Stimulated activated CD4-positive, alpha-beta T cell treated with anti-CD3 and anti-CD28 coated beads, Interleukin-1b, Interleukin-23, amount 100 ng/mL, for 48 hours (primary cell): ENCODE measurements around the gene FBXO27.
"Not testable (repeated sequence)": the region's sequence is repeated elsewhere in the genome, so short reads cannot be mapped to it uniquely, and the experiment has no call there.

Source experiments
- DNase-seq: peaks from one replicate; pipeline ENCODE4 v3.0.0-alpha.2; 2020

Gene FBXO27

GRCh38 chr19:39037194-39037593 lies 4.8 kb upstream of the FBXO27 start:
- no peak for DNase-seq

GRCh38 chr19:39036581-39036980 lies 4.2 kb upstream of the FBXO27 start:
- no peak for DNase-seq

DNA sequence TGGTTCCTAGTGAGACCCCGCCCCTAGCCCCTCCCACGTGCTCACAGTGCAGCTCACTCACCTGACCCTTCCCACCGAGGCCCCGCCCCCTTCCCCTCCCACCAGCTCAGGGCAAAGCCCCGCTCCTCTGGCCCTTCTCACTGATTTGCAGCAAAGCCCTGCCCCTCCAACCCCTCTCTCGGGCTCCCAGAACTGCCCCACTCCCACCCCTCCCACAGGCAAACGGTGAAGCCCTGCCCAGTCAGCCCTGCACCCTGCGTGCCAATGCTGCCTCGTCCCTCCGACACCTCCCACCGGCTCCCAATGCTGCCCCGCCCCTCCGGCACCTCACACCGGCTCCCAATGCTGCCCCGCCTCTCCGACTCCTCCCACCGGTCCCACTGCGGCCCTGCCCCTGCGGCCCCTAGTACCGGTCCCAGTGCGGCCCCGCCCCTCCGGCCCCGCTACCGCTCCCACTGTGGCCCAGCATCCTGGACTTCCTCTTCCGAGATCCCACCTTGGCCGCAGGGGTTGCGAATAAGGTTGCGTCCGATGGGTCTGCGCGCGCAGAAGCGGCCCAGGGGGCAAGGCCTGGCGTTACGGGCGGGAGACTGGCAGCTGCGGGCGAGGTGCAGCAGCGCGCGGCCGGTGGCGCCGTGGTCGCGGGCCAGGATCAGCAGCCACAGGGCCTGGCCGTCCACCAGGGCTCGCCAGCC lies 834 bp downstream of the FBXO27 start:
- DNase-seq: peak; percentile 82

DNA sequence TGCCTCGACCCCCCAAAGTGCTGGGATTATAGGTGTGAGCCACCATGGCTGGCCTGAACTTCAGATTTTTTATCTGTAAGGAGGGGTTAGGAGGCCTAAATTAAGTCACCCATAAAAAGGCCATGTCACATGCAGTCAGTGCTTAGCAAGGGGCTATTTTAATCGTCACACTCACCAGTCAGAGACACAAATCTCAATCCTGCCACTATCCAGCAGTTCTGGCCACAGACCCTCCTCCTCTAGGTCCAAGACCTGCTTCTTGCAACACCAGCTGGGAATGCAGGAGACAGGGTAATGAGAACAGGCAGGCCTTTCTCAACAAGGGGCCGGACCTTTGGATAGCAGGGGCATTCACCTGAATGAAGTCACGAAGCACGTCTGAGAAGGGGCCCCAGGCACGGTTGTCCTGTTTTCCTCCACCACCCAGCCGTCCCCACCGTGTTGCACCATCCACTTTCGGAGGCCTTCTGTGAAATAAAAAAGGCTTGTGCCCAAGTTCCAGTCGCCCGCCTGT lies 1.4 kb downstream of the FBXO27 start:
- no peak for DNase-seq

- DNase-seq: no peak
Measured at GRCh38 chr19:39024875-39025641, 7.3 kb downstream of the FBXO27 start.

GRCh38 chr19:39021063-39021462 lies 11.3 kb downstream of the FBXO27 start:
- no peak for DNase-seq

GRCh38 chr19:39017646-39018045 lies 14.7 kb downstream of the FBXO27 start:
- no peak for DNase-seq

DNA sequence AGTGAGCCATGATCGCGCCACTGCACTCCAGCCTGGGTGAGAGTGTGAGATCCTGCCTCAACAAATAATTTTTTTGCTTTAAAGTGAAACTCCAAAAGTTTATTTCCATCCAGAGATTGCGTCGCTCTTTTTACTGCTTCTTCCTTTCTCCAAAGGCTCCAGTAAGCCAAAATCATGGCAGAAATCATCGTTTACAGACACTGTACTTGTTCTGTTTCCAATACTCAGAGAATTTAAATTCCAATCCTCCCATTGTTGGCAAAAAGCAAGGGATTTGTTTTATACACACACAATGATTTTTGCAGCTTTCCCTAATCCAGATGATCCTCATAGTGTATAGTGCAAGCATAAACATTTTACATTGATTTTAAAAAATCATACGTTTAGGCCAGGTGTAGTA lies 15.3 kb downstream of the FBXO27 start:
- DNase-seq: no peak

DNA sequence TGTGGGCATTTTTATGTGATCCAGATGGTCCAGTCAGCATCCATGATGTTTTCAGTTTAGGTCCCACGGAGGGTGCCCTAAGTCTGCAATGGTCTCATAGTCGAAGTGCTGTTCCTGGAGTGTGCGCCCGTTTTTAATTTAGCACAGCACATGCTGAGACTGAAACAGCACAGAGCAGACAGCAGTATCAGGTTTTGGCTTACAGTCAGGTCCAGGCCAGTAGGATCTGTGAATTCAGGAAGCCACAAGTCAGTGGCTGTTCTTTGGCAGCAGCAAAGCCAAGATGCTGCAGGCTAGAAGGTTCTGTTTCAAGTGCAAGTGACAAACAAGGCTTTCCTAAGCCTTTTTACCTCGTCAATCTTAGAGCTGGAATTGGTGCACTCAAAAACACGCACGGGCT lies 18.3 kb downstream of the FBXO27 start:
- DNase-seq: no peak

DNA sequence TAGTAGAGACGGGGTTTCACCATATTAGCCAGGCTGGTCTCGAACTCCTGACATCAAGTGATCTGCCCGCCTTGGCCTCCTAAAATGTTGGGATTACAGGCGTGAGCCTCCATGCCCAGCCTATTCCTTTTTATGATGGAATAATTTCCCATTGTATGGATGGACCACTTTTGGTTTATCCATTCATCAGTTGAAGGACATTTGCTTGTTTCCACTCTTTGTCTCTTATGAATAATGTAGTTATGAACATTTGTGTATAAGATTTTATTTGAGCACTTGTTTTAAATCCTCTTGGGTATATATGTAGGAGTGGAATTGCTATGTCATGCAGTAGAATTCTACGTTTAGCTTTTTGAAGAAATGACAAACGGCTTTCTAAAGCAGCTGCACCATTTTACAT lies 23.3 kb downstream of the FBXO27 start:
- DNase-seq: no peak

DNA sequence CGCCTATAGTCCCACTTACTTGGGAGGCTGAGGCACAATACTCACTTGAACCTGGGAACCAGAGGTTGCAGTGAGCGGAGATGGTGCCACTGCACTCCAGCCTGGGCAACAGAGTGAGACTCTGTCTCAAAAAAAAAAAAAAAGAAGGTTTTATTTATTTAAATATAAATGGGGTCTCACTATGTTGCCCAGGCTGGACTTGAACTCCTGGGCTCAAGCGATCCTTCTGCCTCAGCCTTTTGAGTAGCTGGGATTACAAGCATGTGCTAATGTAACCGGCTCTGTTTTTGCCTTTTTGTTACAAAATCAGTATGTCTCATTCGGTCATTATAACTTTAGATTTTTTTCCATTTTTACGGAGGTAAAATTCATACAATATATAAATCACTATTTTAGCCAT lies 24.2 kb downstream of the FBXO27 start:
- DNase-seq: no peak

GRCh38 chr19:39007096-39007495 lies 25.3 kb downstream of the FBXO27 start:
- DNase-seq: no peak

- no peak for DNase-seq
Measured at GRCh38 chr19:39004403-39004802, 27.9 kb downstream of the FBXO27 start.

GRCh38 chr19:39003796-39004195 lies 28.6 kb downstream of the FBXO27 start:
- no peak for DNase-seq

DNA sequence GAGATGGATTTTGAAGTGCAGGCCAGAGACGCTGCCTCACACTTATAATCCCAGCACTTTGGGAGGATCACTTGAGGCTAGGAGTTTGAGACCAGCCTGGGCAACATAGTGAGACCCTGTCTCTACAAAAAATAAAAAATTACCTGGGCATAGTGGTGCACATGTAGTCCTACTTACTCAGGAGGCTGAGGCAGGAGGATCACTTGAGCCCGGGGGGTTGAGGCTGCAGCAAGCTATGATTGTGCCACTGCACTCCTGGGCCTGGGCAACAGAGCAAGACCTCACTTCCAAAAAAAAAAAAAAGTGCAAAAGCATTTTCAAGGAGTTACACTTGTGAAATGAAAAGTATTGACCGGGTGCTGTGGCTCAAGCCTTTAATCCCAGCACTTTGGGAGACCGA lies 29.2 kb downstream of the FBXO27 start:
- no peak for DNase-seq

- DNase-seq: no peak
Measured at GRCh38 chr19:39001041-39001440, 31.3 kb downstream of the FBXO27 start.

DNA sequence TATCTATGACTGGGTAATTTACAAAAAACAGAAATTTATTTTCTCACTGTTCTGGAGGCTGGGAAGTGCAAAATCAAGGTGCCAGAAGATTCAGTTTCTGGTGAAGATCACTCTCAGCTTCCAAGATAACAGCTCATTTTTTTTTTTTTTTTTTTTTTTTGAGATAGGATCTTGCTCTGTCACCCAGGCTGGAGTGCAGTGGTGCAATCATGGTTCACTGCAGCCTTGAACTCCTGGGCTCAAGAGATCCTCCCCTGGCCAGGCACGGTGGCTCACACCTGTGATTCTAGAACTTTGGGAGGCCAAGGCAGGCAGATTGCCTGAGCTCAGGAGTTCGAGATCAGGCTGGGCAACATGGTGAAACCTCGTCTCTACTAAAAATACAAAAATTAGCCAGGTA lies 34.8 kb downstream of the FBXO27 start:
- DNase-seq: not testable (repeated sequence)

GRCh38 chr19:38993271-38993670 lies 39.1 kb downstream of the FBXO27 start:
- DNase-seq: no peak

GRCh38 chr19:38990949-38991697 lies 41.2 kb downstream of the FBXO27 start:
- DNase-seq: no peak

- DNase-seq: not testable (repeated sequence)
Measured at GRCh38 chr19:38989614-38990013, 42.7 kb downstream of the FBXO27 start.

GRCh38 chr19:38989066-38989605 lies 43.2 kb downstream of the FBXO27 start:
- DNase-seq: no peak

DNA sequence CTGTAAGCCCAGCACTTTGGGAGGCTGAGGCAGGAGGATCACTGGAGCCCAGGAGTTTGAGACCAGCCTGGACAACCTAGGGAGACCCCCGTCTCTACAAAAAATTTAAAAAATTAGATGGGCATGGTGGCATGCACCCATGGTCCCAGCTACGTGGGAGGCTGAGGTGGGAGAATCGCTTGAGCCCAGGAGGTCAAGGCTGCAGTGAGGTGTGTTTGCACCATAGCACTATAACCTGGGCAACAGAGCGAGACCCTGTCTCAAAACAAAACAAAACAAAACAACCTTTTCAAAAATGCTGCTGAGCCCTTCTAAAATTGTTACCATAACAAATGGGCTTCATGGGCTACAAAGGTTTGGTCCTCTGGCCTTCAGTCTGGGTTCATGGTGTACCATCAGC lies 43.7 kb downstream of the FBXO27 start:
- DNase-seq: not testable (repeated sequence)

GRCh38 chr19:38987745-38988144 lies 44.6 kb downstream of the FBXO27 start:
- not testable (repeated sequence) for DNase-seq
